T-cell (primary cell): Measurements from ENCODE around the gene RGS4. TPM values are rescaled to one million over a fixed set of nuclear protein-coding genes. Genes with fewer than 3 reads are reported as not detected.

Source experiments
- ATAC-seq, 4 experiments: fragments of 200-7000 bp in 3 of 4; fragments of 150-1000 bp in 1 of 4; cut with Tn5 transposase; replicated peaks in 1 of 4; 1 replicate in 3 of 4; 2 replicates in 1 of 4; pipeline ENCODE4 v1.10.0; 2021; ENCODE audit warnings: moderate library complexity in 3 of 4, mild to moderate bottlenecking in 2 of 4, moderate number of reproducible peaks in 1 of 4
- CTCF ChIA-PET, 2 donors: fragments of 300-600 bp; sonication (Branson Sonifier 250); formaldehyde crosslinking; loops; one replicate each; lab custom pipeline; 2022; ENCODE audit warnings: antibody characterized with exemption in 2 of 2; lab: Charles Lee
- POLR2A ChIA-PET, 2 donors: fragments of 300-600 bp; sonication (Branson Sonifier 250); formaldehyde crosslinking; loops; one replicate each; lab custom pipeline; 2022; ENCODE audit warnings: antibody characterized with exemption in 2 of 2; lab: Charles Lee
- DNase-seq, 35 experiments: peaks; one replicate each; pipeline versions ENCODE4 v3.0.0 to v3.0.0-alpha.2; 2013 to 2023
- H3K27ac ChIP-seq: one replicate; pipeline ENCODE4 v1.5.1; 2013; ENCODE audit warnings: low read length
- H3K27me3 ChIP-seq, 2 experiments: replicated peaks in 1 of 2; 1 replicate in 1 of 2; 2 replicates in 1 of 2; pipeline versions ENCODE4 v1.6.1 to v1.7.0; 2013; ENCODE audit warnings: low read length in 1 of 2, mixed read lengths in 1 of 2; ENCODE audit not compliant: control insufficient read depth in 2 of 2, insufficient read depth in 2 of 2; ENCODE audit errors: extremely low read depth in 1 of 2
- H3K36me3 ChIP-seq, 2 donors: 1 replicate in 1 of 2; 2 replicates in 1 of 2; pipeline versions ENCODE4 v1.6.1 to v1.7.0; 2013; ENCODE audit warnings: low read length in 1 of 2; ENCODE audit not compliant: control insufficient read depth in 2 of 2, insufficient read depth in 1 of 2; ENCODE audit errors: extremely low read depth in 1 of 2
- H3K4me1 ChIP-seq, 2 experiments: 1 replicate in 1 of 2; 2 replicates in 1 of 2; pipeline versions ENCODE4 v1.6.1 to v1.7.0; 2013; ENCODE audit warnings: low read length in 2 of 2, mixed read lengths in 1 of 2; ENCODE audit not compliant: insufficient read depth in 2 of 2, control insufficient read depth in 1 of 2; ENCODE audit errors: extremely low read depth in 1 of 2
- H3K4me3 ChIP-seq, 2 donors: 1 replicate in 1 of 2; 2 replicates in 1 of 2; pipeline versions ENCODE4 v1.5.1 to v1.7.0; 2013; ENCODE audit warnings: mild to moderate bottlenecking in 2 of 2, low read length in 1 of 2, moderate library complexity in 1 of 2; ENCODE audit not compliant: control insufficient read depth in 1 of 2; ENCODE audit errors: extremely low read depth in 1 of 2
- H3K9me3 ChIP-seq: 2 replicates; pipeline ENCODE4 v1.7.0; 2013
- H3K27ac Mint-ChIP-seq, 2 donors: one replicate each; pipeline ENCODE4 v1.8.0; 2020 to 2021; ENCODE audit warnings: mild to moderate bottlenecking in 2 of 2, mixed read lengths in 2 of 2
- H3K27me3 Mint-ChIP-seq, 2 donors: one replicate each; pipeline ENCODE4 v1.8.0; 2021 to 2022; ENCODE audit warnings: mixed read lengths in 2 of 2
- H3K36me3 Mint-ChIP-seq: one replicate; pipeline ENCODE4 v1.8.0; 2021; ENCODE audit warnings: mixed read lengths
- H3K4me1 Mint-ChIP-seq, 3 donors: one replicate each; pipeline ENCODE4 v1.8.0; 2020 to 2022; ENCODE audit warnings: mixed read lengths in 3 of 3, mild to moderate bottlenecking in 1 of 3
- H3K4me3 Mint-ChIP-seq, 3 donors: one replicate each; pipeline ENCODE4 v1.8.0; 2020 to 2022; ENCODE audit warnings: mild to moderate bottlenecking in 3 of 3, mixed read lengths in 3 of 3, moderate library complexity in 3 of 3
- H3K9me3 Mint-ChIP-seq, 3 donors: one replicate each; pipeline ENCODE4 v1.8.0; 2020 to 2022; ENCODE audit warnings: mixed read lengths in 3 of 3
- WGBS: methylation state at CpG from one replicate; pipeline ENCODE4 v1.1.5; 2013; ENCODE audit warnings: missing lambda C conversion rate; ENCODE audit not compliant: insufficient coverage; 5-methylcytosine and 5-hydroxymethylcytosine counted together
- total RNA-seq, 35 experiments: library from RNA in 6 of 35; stranded (reverse) in 6 of 35; fragments of 120-200 nt in 1 of 35; gene quantifications; one replicate each; pipeline versions ENCODE4 v1.2.1 to v1.2.4 and lab custom pipeline; 2013 to 2026

Gene RGS4
- total RNA-seq, 5 donors from 2014 or later (not counting 1 experiment from before 2014, with no cell fraction given), result not detected

DNA sequence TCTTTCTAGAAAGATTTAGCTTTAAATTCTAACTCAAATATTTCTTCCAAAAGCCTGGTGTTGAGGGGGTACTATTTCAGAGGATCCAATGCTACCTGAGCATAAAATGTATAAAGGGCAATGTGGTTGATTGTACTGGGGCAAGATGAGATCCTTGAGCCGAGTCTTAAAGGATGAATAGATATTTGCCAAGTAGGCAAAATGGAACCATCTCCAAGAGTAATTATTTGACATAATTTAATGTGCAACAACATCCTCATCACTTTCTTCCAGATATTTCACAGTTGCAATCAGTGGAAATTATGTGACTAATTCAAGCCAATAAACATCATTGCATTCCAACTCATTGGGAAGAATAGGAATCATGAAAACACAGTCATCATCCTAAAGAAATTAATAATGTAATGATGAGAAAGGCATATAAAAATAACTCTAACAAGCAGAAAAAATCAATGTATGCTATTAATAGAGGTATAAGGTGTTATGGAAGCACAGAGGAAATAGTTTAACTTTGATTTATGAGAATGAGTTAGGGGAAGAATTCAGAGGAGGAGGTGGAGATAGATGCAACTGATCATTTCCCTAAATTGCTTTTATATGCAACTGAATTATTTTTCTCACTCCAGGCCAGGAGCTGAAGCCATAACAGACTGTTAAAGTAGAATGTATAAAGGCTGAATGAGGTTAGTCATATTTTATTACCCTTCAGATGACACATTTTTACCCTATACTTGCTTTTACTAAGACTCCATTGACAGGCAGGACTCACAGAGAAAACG is 30.0 kb upstream of the RGS4 start:
- Histone ChIP-seq H3K4me3 (no peak overlapping the region), H3K27me3 (peaks cover 0 to 3% of the 10 kb centered on the region in 2 experiments), H3K9me3 (no peaks in the 10 kb centered on the region), H3K27ac (no peak overlapping the region), H3K4me1 (no peaks in the 10 kb centered on the region), H3K36me3 (no peaks in the 10 kb centered on the region)
- ChIA-PET CTCF (no interaction called here), POLR2A (no interaction called here)
- no peak for DNase-seq
- no peaks in the 10 kb centered on the region for H3K36me3 Mint-ChIP-seq
- peaks cover 2 to 8% of the 10 kb centered on the region in 2 donors for H3K27me3 Mint-ChIP-seq
- no CpG with 5 or more reads among the region's 2 CpGs for WGBS
- ATAC-seq, result no peak
- no peak overlapping the region for H3K27ac Mint-ChIP-seq
- no peaks in the 10 kb centered on the region for H3K4me1 Mint-ChIP-seq
- H3K9me3 Mint-ChIP-seq, result no peaks in the 10 kb centered on the region
- no peak overlapping the region for H3K4me3 Mint-ChIP-seq

DNA sequence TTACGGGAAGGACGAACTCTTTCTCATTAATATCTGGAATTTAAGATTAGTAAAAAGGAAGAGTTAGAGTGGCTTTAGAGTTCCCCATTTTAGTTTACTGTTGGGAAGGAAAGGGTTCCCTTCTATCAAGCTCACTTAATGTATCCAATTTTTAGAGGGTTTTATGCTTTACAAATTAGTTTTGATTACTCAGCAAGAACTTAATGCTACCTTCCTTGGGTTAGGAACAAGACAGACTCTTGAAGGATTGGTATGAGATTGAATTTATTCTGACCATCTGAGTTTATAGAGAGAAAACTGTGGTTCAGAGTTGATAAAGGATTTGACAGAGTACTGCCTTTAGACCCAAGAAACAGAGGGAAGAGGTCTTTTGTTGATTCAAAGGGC is 29.5 kb upstream of the RGS4 start:
- Mint-ChIP-seq H3K4me3 (no peak overlapping the region), H3K27me3 (peaks cover 2 to 13% of the 10 kb centered on the region in 2 donors), H3K4me1 (no peaks in the 10 kb centered on the region), H3K36me3 (no peaks in the 10 kb centered on the region), H3K9me3 (no peaks in the 10 kb centered on the region), H3K27ac (no peak overlapping the region)
- H3K36me3 ChIP-seq, result no peaks in the 10 kb centered on the region
- no peak for DNase-seq
- peaks cover 0 to 3% of the 10 kb centered on the region in 2 experiments for H3K27me3 ChIP-seq
- no CpG with 5 or more reads among the region's 2 CpGs for WGBS
- ATAC-seq, result no peak
- H3K4me1 ChIP-seq, result no peaks in the 10 kb centered on the region
- ChIA-PET POLR2A (no interaction called here), CTCF (no interaction called here)
- H3K27ac ChIP-seq, result no peak overlapping the region
- no peaks in the 10 kb centered on the region for H3K9me3 ChIP-seq
- H3K4me3 ChIP-seq, result no peak overlapping the region

DNA sequence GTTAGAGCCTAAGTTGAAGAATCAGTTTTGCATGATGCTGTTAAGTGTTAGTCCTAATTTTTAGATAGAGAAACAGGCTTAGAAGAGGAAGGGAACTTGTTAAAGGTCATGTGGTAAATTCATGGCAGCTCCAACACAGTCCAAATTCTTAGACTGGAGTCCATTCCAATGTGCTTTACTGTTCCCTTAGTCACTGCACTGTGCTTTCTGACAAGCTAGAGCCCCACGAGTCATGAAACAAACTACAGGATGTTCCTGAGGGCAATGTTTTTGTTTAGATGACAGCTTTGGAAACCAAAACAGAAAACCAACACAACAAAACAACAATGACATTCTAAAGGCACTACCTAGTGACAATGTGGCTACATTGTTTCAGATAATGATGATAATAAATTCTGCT is 23.1 kb upstream of the RGS4 start:
- Mint-ChIP-seq H3K36me3 (no peaks in the 10 kb centered on the region), H3K27ac (no peak overlapping the region), H3K27me3 (peaks cover 12 to 26% of the 10 kb centered on the region in 2 donors), H3K4me3 (no peak overlapping the region), H3K4me1 (no peaks in the 10 kb centered on the region), H3K9me3 (no peaks in the 10 kb centered on the region)
- no peak overlapping the region for H3K4me3 ChIP-seq
- CTCF ChIA-PET, result no interaction called here
- no peaks in the 10 kb centered on the region for H3K27me3 ChIP-seq
- no peak overlapping the region for H3K27ac ChIP-seq
- POLR2A ChIA-PET, result no interaction called here
- no peaks in the 10 kb centered on the region for H3K4me1 ChIP-seq
- no CpG with 5 or more reads among the region's 1 CpG for WGBS
- H3K9me3 ChIP-seq, result no peaks in the 10 kb centered on the region
- no peaks in the 10 kb centered on the region for H3K36me3 ChIP-seq
- DNase-seq, result no peak
- no peak for ATAC-seq

DNA sequence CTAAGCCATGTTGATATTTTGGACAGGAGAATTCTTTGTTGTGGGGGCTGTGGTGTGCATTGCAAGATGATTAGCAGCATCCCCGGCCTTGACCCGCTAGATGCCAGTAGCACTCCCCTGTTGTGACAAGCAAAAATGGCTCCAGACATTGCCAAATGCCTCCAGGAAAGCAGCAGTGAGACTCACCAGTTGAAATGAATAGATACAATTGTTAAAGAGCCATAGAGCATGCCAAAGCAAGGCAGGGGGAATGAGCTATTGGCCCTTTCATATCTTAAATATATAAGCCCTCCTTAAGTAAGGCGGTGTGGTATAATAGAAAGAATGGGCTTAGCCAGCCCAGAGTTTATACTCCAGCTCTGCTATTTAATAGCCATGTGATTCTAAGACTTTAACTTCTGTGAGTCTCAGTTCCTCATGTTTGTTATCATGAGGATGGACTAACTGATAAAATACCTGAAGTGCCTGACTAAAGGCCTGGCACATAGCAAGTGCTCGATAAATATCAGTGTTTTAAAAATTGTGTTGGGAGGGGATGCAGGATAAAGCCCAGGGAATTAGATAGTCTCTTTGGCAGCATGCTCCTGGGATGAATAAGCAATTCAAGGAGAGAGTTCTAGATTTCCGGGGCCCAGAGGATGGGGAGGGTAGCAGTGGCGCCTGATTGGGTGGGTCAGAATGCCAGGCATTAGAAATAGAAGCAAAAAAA is 21.1 kb upstream of the RGS4 start:
- ATAC-seq (no peak), DNase-seq (no peak)
- Histone ChIP-seq H3K36me3 (no peaks in the 10 kb centered on the region), H3K4me1 (no peaks in the 10 kb centered on the region), H3K27me3 (no peaks in the 10 kb centered on the region), H3K9me3 (no peaks in the 10 kb centered on the region), H3K4me3 (no peak overlapping the region), H3K27ac (no peak overlapping the region)
- Mint-ChIP-seq H3K4me3 (no peak overlapping the region), H3K9me3 (peaks cover 0 to 4% (median 0%) of the 10 kb centered on the region in 3 donors), H3K36me3 (no peaks in the 10 kb centered on the region), H3K4me1 (no peaks in the 10 kb centered on the region), H3K27me3 (peaks cover 14 to 30% of the 10 kb centered on the region in 2 donors), H3K27ac (no peak overlapping the region)
- 95% methylated on average over 4 of the region's 6 CpGs for WGBS
- CTCF ChIA-PET, result no interaction called here
- POLR2A ChIA-PET, result no interaction called here

DNA sequence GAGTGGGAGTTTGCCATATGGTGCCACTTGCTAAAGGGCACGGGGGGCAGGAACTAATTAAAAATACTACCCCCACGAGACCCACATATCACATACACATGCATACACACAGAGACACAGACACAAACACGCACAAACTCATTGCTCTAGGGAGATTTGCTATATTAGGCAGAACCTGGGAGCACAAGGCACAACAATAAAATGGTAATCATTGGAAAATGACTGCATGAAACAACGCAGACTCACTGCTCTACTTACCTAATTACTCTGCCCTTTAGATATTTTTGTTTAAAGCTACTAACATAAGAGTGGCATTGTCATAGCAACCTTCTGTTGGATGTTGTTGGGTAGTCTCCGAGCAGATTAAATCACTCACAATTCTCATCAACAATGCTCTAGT is 20.3 kb upstream of the RGS4 start:
- ATAC-seq (no peak), DNase-seq (no peak)
- H3K4me1 ChIP-seq, result no peaks in the 10 kb centered on the region
- no peak overlapping the region for H3K27ac ChIP-seq
- peaks cover 0 to under 1% of the 10 kb centered on the region in 2 experiments for H3K27me3 ChIP-seq
- H3K9me3 ChIP-seq, result no peaks in the 10 kb centered on the region
- H3K9me3 Mint-ChIP-seq, result peaks cover 0 to 4% (median 0%) of the 10 kb centered on the region in 3 donors
- no peak overlapping the region for H3K4me3 ChIP-seq
- no peak overlapping the region for H3K4me3 Mint-ChIP-seq
- no peaks in the 10 kb centered on the region for H3K4me1 Mint-ChIP-seq
- no peak overlapping the region for H3K27ac Mint-ChIP-seq
- ChIA-PET POLR2A (no interaction called here), CTCF (no interaction called here)
- H3K36me3 ChIP-seq, result no peaks in the 10 kb centered on the region
- H3K27me3 Mint-ChIP-seq, result peaks cover 19 to 38% of the 10 kb centered on the region in 2 donors
- no CpG with 5 or more reads among the region's 5 CpGs for WGBS
- H3K36me3 Mint-ChIP-seq, result no peaks in the 10 kb centered on the region

DNA sequence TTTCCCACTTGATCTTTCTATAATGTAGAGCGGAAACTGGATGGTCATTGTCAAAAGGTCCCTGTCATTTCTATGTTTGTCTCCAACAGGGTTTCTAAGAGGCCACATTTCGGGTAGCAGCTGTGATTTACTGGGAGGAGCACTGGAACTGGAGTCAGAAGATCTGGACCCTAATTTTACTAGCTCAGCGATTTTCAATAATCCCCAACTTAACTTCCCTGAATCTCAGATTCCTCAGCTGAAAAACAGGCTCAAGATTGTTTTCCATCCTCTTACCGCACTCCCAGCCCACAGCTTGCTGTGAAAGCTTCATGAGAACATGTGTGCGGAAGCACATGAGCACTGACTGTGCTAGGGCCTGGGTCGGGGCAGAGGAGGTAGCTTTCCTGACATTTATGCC is 19.9 kb upstream of the RGS4 start:
- H3K27ac Mint-ChIP-seq, result no peak overlapping the region
- Histone ChIP-seq H3K27me3 (peaks cover 0 to 3% of the 10 kb centered on the region in 2 experiments), H3K27ac (no peak overlapping the region), H3K4me1 (no peaks in the 10 kb centered on the region), H3K4me3 (no peak overlapping the region), H3K36me3 (no peaks in the 10 kb centered on the region), H3K9me3 (no peaks in the 10 kb centered on the region)
- DNase-seq (no peak), ATAC-seq (no peak)
- 83% methylated on average over 5 of the region's 6 CpGs for WGBS
- CTCF ChIA-PET, result no interaction called here
- no peaks in the 10 kb centered on the region for H3K36me3 Mint-ChIP-seq
- no peaks in the 10 kb centered on the region for H3K4me1 Mint-ChIP-seq
- POLR2A ChIA-PET, result no interaction called here
- H3K27me3 Mint-ChIP-seq, result peaks cover 20 to 38% of the 10 kb centered on the region in 2 donors
- H3K4me3 Mint-ChIP-seq, result no peak overlapping the region
- peaks cover 0 to 4% (median 0%) of the 10 kb centered on the region in 3 donors for H3K9me3 Mint-ChIP-seq
